HCT116 (cell line): ENCODE data around the gene TYMS. TPM values are rescaled to one million over a fixed set of nuclear protein-coding genes. Genes with fewer than 3 reads are reported as not detected.
"Not testable (repeated sequence)": the region's sequence is repeated elsewhere in the genome, so short reads cannot be mapped to it uniquely, and the experiment has no call there.

Source experiments
- ATAC-seq: fragments of 200-7000 bp; cut with Tn5 transposase; 2 replicates; pipeline ENCODE4 v1.9.1; 2020; ENCODE audit warnings: mild to moderate bottlenecking, moderate library complexity
- BruUV-seq: library from RNA; stranded (reverse); fragments of 400-500 nt; replicated peaks from 2 replicates; lab custom pipeline; 2021; lab: Mats Ljungman, UMichigan
- CTCF ChIA-PET: fragments of 300-600 bp; sonication (Branson Sonifier 250); formaldehyde crosslinking; loops from one replicate; lab custom pipeline; 2021; ENCODE audit warnings: antibody characterized with exemption; lab: Charles Lee
- POLR2A ChIA-PET: fragments of 300-600, 350-600 bp; sonication (Branson Sonifier 250); formaldehyde crosslinking; loops from one replicate; lab custom pipeline; 2021; ENCODE audit warnings: antibody characterized with exemption; lab: Charles Lee
- RAD21 ChIA-PET, 2 experiments: fragments of 300-600 bp; sonication (Branson Sonifier 250); formaldehyde crosslinking; loops; one replicate each; lab custom pipeline; 2023; ENCODE audit warnings: low total read pairs in 2 of 2; ENCODE audit not compliant: uncharacterized antibody in 2 of 2, unreplicated experiment in 2 of 2, low non-redundant PET in 1 of 2; lab: Charles Lee
- DNase-seq: peaks from one replicate; pipeline ENCODE4 v3.0.0-alpha.2; 2010; ENCODE audit warnings: low read depth, low spot score
- H2AFZ ChIP-seq: fragments of 200-600 bp; shearing (Covaris generic), sonication (generic); 2 replicates; pipeline ENCODE4 v1.6.1; 2017; ENCODE audit warnings: low read depth, mixed run types, mixed read lengths, antibody characterized with exemption, low read length; ENCODE audit not compliant: poor library complexity, severe bottlenecking
- H3K27ac ChIP-seq: 2 replicates; pipeline ENCODE4 v1.5.1; 2012; ENCODE audit warnings: low read depth, low read length
- H3K27me3 ChIP-seq: fragments of 200-600 bp; sonication (generic); 2 replicates; pipeline ENCODE4 v1.6.1; 2016; ENCODE audit warnings: mixed run types, low read length, mixed read lengths; ENCODE audit not compliant: insufficient read depth
- H3K36me3 ChIP-seq, 2 experiments: fragments of 200-500 bp in 1 of 2; fragments of 200-600 bp in 1 of 2; sonication (Bioruptor generic) in 1 of 2; sonication (generic) in 1 of 2; 2 replicates each; pipeline versions ENCODE4 v1.5.1 to v1.6.1; 2014 to 2016; ENCODE audit warnings: low read length in 2 of 2, inconsistent platforms in 1 of 2, mixed read lengths in 1 of 2, mixed run types in 1 of 2; ENCODE audit not compliant: insufficient read depth in 2 of 2, control insufficient read depth in 1 of 2
- H3K4me1 ChIP-seq, 2 experiments: fragments of 200-600 bp in 1 of 2; sonication (generic) in 1 of 2; 2 replicates each; pipeline versions ENCODE4 v1.5.1 to v1.6.1; 2012 to 2017; ENCODE audit warnings: low read length in 2 of 2, inconsistent platforms in 1 of 2, mild to moderate bottlenecking in 1 of 2, mixed read lengths in 1 of 2, mixed run types in 1 of 2, moderate library complexity in 1 of 2; ENCODE audit not compliant: insufficient read depth in 2 of 2, control insufficient read depth in 1 of 2
- H3K4me2 ChIP-seq: fragments of 200-600 bp; sonication (generic); 2 replicates; pipeline ENCODE4 v1.6.1; 2017; ENCODE audit warnings: mixed run types, low read length, mixed read lengths
- H3K4me3 ChIP-seq, 2 experiments: fragments of 200-600 bp in 1 of 2; sonication (generic) in 1 of 2; replicated peaks in 1 of 2; 2 replicates each; pipeline ENCODE4 v1.5.1; 2011 to 2016; ENCODE audit warnings: low read length in 2 of 2, control low read depth in 1 of 2, low read depth in 1 of 2, mild to moderate bottlenecking in 1 of 2, mixed read lengths in 1 of 2, mixed run types in 1 of 2
- H3K79me2 ChIP-seq: fragments of 200-600 bp; sonication (generic); 2 replicates; pipeline ENCODE4 v1.6.1; 2017; ENCODE audit warnings: mild to moderate bottlenecking, mixed run types, low read length, moderate library complexity, mixed read lengths; ENCODE audit not compliant: insufficient read depth
- H3K9ac ChIP-seq: fragments of 200-600 bp; sonication (generic); 2 replicates; pipeline ENCODE4 v1.6.1; 2016; ENCODE audit warnings: low read length, mixed read lengths
- H3K9me2 ChIP-seq: fragments of 200-600 bp; sonication (generic), shearing (Covaris generic); 2 replicates; pipeline ENCODE4 v1.6.1; 2017; ENCODE audit warnings: mixed run types, mild to moderate bottlenecking, moderate library complexity; ENCODE audit not compliant: insufficient read depth
- H3K9me3 ChIP-seq, 2 experiments: fragments of 200-500 bp in 1 of 2; fragments of 200-600 bp in 1 of 2; sonication (Bioruptor generic) in 1 of 2; sonication (generic) in 1 of 2; 2 replicates each; pipeline ENCODE4 v1.6.1; 2014 to 2017; ENCODE audit warnings: low read length in 2 of 2, mixed read lengths in 2 of 2, inconsistent platforms in 1 of 2, low read depth in 1 of 2, mild to moderate bottlenecking in 1 of 2, mixed run types in 1 of 2, moderate library complexity in 1 of 2; ENCODE audit not compliant: control insufficient read depth in 1 of 2, insufficient read depth in 1 of 2
- H4K20me1 ChIP-seq: fragments of 200-600 bp; sonication (generic), shearing (Covaris generic); 2 replicates; pipeline ENCODE4 v1.6.1; 2017; ENCODE audit warnings: mixed run types, mild to moderate bottlenecking, moderate library complexity; ENCODE audit not compliant: insufficient read depth
- ATF3 ChIP-seq: IDR thresholded peaks from 2 replicates; pipeline ENCODE4 v1.6.1; 2012
- REST ChIP-seq: IDR thresholded peaks from 2 replicates; pipeline ENCODE4 v1.6.1; 2012; ENCODE audit warnings: low read depth
- ZFX ChIP-seq: fragments of 450-650 bp; IDR thresholded peaks from 2 replicates; pipeline ENCODE4 v1.6.1; 2017
- intact Hi-C: fragments of 100-400 bp; cut with micrococcal nuclease; formaldehyde crosslinking; loops from 2 replicates; pipeline ENCODE4 v1.10.0; 2022
- total RNA-seq: library from RNA; stranded (reverse); gene quantifications from one replicate; pipeline ENCODE4 v1.2.1, GENCODE V29; 2021; ENCODE audit not compliant: unreplicated experiment

Gene TYMS
- total RNA-seq, 1 experiment from 2014 or later: 245 TPM

- Histone ChIP-seq H3K4me1 (no peaks in the 10 kb centered on the region), H3K27me3 (no peaks in the 10 kb centered on the region), H3K27ac (no peak overlapping the region), H3K79me2 (no peaks in the 10 kb centered on the region), H3K9me3 (no peaks in the 10 kb centered on the region), H3K9ac (no peak overlapping the region), H3K36me3 (peaks cover 10 to 20% of the 10 kb centered on the region in 2 experiments), H3K4me3 (no peak overlapping the region), H3K4me2 (no peak overlapping the region), H3K9me2 (no peaks in the 10 kb centered on the region), H2AFZ (no peak overlapping the region), H4K20me1 (no peaks in the 10 kb centered on the region)
- BruUV-seq: no TSS peak
- ATAC-seq: no peak
- intact Hi-C loops: no loop called here
- CTCF ChIA-PET: no interaction called here
- RAD21 ChIA-PET: no interaction called here
- POLR2A ChIA-PET: no interaction called here
- no peak for DNase-seq
- TF ChIP-seq ZFX: no peak
- no peak for TF ChIP-seq ATF3
- no peak for TF ChIP-seq REST
These were observed 24.5 kb downstream of the TYMS start for GRCh38 chr18:681985-682384.

- H4K20me1 ChIP-seq, RAD21 ChIA-PET, H3K79me2 ChIP-seq, H3K4me1 ChIP-seq, CTCF ChIA-PET, H3K9ac ChIP-seq, DNase-seq, H3K9me2 ChIP-seq, H3K27ac ChIP-seq, ATAC-seq, BruUV-seq, H3K9me3 ChIP-seq, POLR2A ChIA-PET, H3K27me3 ChIP-seq, H2AFZ ChIP-seq, H3K4me2 ChIP-seq, intact Hi-C loops, H3K4me3 ChIP-seq: not testable (repeated sequence)
- peaks cover 9 to 23% of the 10 kb centered on the region in 2 experiments for H3K36me3 ChIP-seq
These were observed 25.0 kb downstream of the TYMS start for GRCh38 chr18:682416-682815.
